Panc1 (cell line): ENCODE measurements around the gene RAI1. TPM values are rescaled to one million over a fixed set of nuclear protein-coding genes. Genes with fewer than 3 reads are reported as not detected.
A peak's percentile ranks its signal among the peaks of the same experiment; 100 is the strongest.

ENCODE experiments used
- ATAC-seq: fragments of 200-7000 bp; cut with Tn5 transposase; 2 replicates; pipeline ENCODE4 v1.9.1; 2020; ENCODE audit warnings: mild to moderate bottlenecking, moderate library complexity
- BruUV-seq: library from RNA; stranded (reverse); fragments of 400-500 nt; replicated peaks from 2 replicates; lab custom pipeline; 2021; lab: Mats Ljungman, UMichigan
- CTCF ChIA-PET: fragments of 300-600 bp; sonication (Branson Sonifier 250); formaldehyde crosslinking; loops from one replicate; lab custom pipeline; 2022; ENCODE audit warnings: antibody characterized with exemption; lab: Charles Lee
- POLR2A ChIA-PET: fragments of 300-600 bp; sonication (Branson Sonifier 250); formaldehyde crosslinking; loops from one replicate; lab custom pipeline; 2022; ENCODE audit warnings: antibody characterized with exemption; lab: Charles Lee
- DNase-seq: peaks from one replicate; pipeline ENCODE4 v3.0.0-alpha.2; 2010; ENCODE audit warnings: low read depth, low spot score
- H3K27ac ChIP-seq: 2 replicates; pipeline ENCODE4 v1.5.1; 2011; ENCODE audit warnings: mild to moderate bottlenecking, low read length, inconsistent platforms
- H3K27me3 ChIP-seq: fragments of 200-500 bp; sonication (Bioruptor generic); 2 replicates; pipeline ENCODE4 v1.6.0; 2014; ENCODE audit warnings: low read length, inconsistent platforms; ENCODE audit not compliant: control insufficient read depth, insufficient read depth
- H3K36me3 ChIP-seq: fragments of 200-500 bp; sonication (Bioruptor generic); 2 replicates; pipeline ENCODE4 v1.5.1; 2014; ENCODE audit warnings: inconsistent platforms, mild to moderate bottlenecking, low read length, moderate library complexity; ENCODE audit not compliant: control insufficient read depth, insufficient read depth
- H3K4me1 ChIP-seq: 2 replicates; pipeline ENCODE4 v1.5.1; 2011; ENCODE audit warnings: inconsistent platforms, mild to moderate bottlenecking, low read length, moderate library complexity; ENCODE audit not compliant: control insufficient read depth, insufficient read depth
- H3K4me3 ChIP-seq, 2 experiments: 2 replicates each; pipeline ENCODE4 v1.5.1; 2011 to 2012; ENCODE audit warnings: low read depth in 2 of 2, low read length in 2 of 2, mild to moderate bottlenecking in 2 of 2, inconsistent platforms in 1 of 2, moderate library complexity in 1 of 2
- H3K9me3 ChIP-seq: fragments of 200-500 bp; sonication (Bioruptor generic); 2 replicates; pipeline ENCODE4 v1.5.1; 2014; ENCODE audit warnings: low read depth, mild to moderate bottlenecking, inconsistent platforms, low read length, moderate library complexity; ENCODE audit not compliant: control insufficient read depth, insufficient read depth
- CTCF ChIP-seq: fragments of 450-650 bp; IDR thresholded peaks from 2 replicates; pipeline ENCODE4 v1.5.1; 2017; ENCODE audit warnings: mild to moderate bottlenecking
- POLR2AphosphoS5 ChIP-seq: IDR thresholded peaks from 2 replicates; pipeline ENCODE4 v1.6.1; 2012; ENCODE audit warnings: mild to moderate bottlenecking, low read depth, low read length, moderate library complexity
- REST ChIP-seq, 2 experiments: IDR thresholded peaks; 2 replicates each; pipeline ENCODE4 v1.6.1; 2011 to 2012; ENCODE audit warnings: low read depth in 2 of 2, control low read depth in 1 of 2, low read length in 1 of 2, mild to moderate bottlenecking in 1 of 2, moderate library complexity in 1 of 2; ENCODE audit not compliant: insufficient read depth in 1 of 2
- SIN3A ChIP-seq: IDR thresholded peaks from 2 replicates; pipeline ENCODE4 v1.6.1; 2012; ENCODE audit warnings: low read depth, mild to moderate bottlenecking, low read length, moderate library complexity, borderline replicate concordance; ENCODE audit not compliant: insufficient read depth
- TCF7L2 ChIP-seq: IDR thresholded peaks from 2 replicates; pipeline ENCODE4 v1.6.1; 2011; ENCODE audit warnings: mild to moderate bottlenecking, low read depth, low read length, inconsistent platforms
- in situ Hi-C: cut with HindIII; loops from 2 replicates; pipeline ENCODE4 v1.10.0; 2016; ENCODE audit warnings: low sequenced_read_pairs, low pct_unique_long_range_greater_than_20kb
- intact Hi-C: fragments of 100-400 bp; cut with micrococcal nuclease; formaldehyde crosslinking; loops from one replicate; pipeline ENCODE4 v1.10.0; 2022; ENCODE audit not compliant: unreplicated experiment
- total RNA-seq: library from RNA; stranded (reverse); gene quantifications from one replicate; pipeline ENCODE4 v1.2.1, GENCODE V29; 2021; ENCODE audit not compliant: unreplicated experiment

Gene RAI1
- total RNA-seq, 1 experiment from 2014 or later: 51.0 TPM

- TF ChIP-seq SIN3A (no peak), POLR2AphosphoS5 (no peak), REST (IDR thresholded peaks at IDR 0.05; ENCODE audit: insufficient read depth in 1 of 2, low read depth in 2 of 2, low read length in 1 of 2) (no peak), CTCF (no peak), TCF7L2 (no peak)
- Histone ChIP-seq H3K4me3 (no peak overlapping the region), H3K27ac (peak overlapping the region; percentile 98), H3K36me3 (no peaks in the 10 kb centered on the region), H3K4me1 (peaks cover 49% of the 10 kb centered on the region), H3K27me3 (no peaks in the 10 kb centered on the region), H3K9me3 (no peaks in the 10 kb centered on the region)
- ChIA-PET CTCF (interaction anchor here (0.6 kb wide), 1 partner anchor 30 kb away, joined by 8 read pairs; no protein-coding TSS in a partner anchor), POLR2A (interaction anchor here (0.5 to 0.6 kb wide), 2 partner anchors 157 to 263 kb away, joined by 4 to 5 read pairs; no protein-coding TSS in a partner anchor)
- no TSS peak for BruUV-seq
- in situ Hi-C loops (no loop called here), intact Hi-C loops (no loop called here)
- DNase-seq (no peak), ATAC-seq (no peak)
Measured at GRCh38 chr17:17840751-17841591, 159.7 kb downstream of the RAI1 start.

GRCh38 chr17:17841601-17842025, 160.4 kb downstream of the RAI1 start:
- no TSS peak for BruUV-seq
- POLR2A ChIA-PET: interaction anchor here (0.6 kb wide), 1 partner anchor 158 kb away, joined by 4 read pairs; no protein-coding TSS in a partner anchor
- Histone ChIP-seq H3K4me3 (no peak overlapping the region), H3K36me3 (no peaks in the 10 kb centered on the region), H3K9me3 (no peaks in the 10 kb centered on the region), H3K27ac (peak overlapping the region; percentile 98), H3K4me1 (peaks cover 49% of the 10 kb centered on the region), H3K27me3 (no peaks in the 10 kb centered on the region)
- ATAC-seq (peak; percentile 3; the same call in 1 of the 2 replicates), DNase-seq (no peak)
- TF ChIP-seq TCF7L2 (no peak), SIN3A (no peak), POLR2AphosphoS5 (no peak), CTCF (no peak), REST (IDR thresholded peaks at IDR 0.05; ENCODE audit: insufficient read depth in 1 of 2, low read depth in 2 of 2, low read length in 1 of 2) (no peak)
- intact Hi-C loops (no loop called here), in situ Hi-C loops (no loop called here)
- CTCF ChIA-PET: interaction anchor here (0.8 kb wide), 1 partner anchor 29 kb away, joined by 4 read pairs; no protein-coding TSS in a partner anchor
